Stimulated activated CD4-positive, alpha-beta T cell treated with anti-CD3 and anti-CD28 coated beads, Interleukin-1b, Interleukin-23, amount 100 ng/mL, for 48 hours (primary cell): Measurements from ENCODE around the gene FOXO3.
"Not testable (repeated sequence)": the region's sequence is repeated elsewhere in the genome, so short reads cannot be mapped to it uniquely, and the experiment has no call there.

ENCODE experiments used
- DNase-seq: peaks from one replicate; pipeline ENCODE4 v3.0.0-alpha.2; 2020

FOXO3 gene

GRCh38 chr6:108665495-108666196 lies 104.9 kb downstream of the FOXO3 start:
- peak; percentile 8 for DNase-seq

DNA sequence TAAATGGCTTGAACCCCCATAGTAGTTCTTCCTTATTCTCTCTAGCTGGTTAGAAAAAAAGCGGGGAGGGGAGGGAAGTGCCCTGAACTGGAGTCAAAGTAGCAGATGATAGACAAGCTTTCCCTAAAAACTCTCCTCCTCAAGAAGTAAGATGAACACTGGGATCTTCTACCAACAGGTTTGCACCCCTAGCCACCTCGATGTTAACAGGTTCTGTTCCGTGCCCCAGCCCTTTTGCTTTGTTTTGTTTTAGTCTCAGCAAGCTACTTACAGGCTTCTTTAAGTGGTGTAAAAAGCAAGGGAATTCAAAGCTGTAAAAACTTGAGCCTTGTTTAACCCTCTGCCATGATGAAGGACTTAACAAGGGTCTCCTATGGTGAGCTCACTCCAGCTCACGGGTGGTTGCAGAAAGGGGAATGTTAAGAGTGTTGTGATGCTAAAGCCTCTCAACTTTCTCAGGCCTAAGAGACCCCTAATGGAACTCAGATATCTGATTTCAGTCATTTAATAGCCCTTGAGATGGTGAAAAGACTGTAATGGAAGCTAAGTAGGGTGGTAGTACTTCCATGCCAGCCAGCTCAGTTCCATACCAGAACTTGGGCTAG lies 106.0 kb downstream of the FOXO3 start:
- DNase-seq = no peak

- DNase-seq = no peak
These were observed 107.3 kb downstream of the FOXO3 start for GRCh38 chr6:108667993-108668392.

GRCh38 chr6:108669673-108670072 lies 109.0 kb downstream of the FOXO3 start:
- no peak for DNase-seq

DNA sequence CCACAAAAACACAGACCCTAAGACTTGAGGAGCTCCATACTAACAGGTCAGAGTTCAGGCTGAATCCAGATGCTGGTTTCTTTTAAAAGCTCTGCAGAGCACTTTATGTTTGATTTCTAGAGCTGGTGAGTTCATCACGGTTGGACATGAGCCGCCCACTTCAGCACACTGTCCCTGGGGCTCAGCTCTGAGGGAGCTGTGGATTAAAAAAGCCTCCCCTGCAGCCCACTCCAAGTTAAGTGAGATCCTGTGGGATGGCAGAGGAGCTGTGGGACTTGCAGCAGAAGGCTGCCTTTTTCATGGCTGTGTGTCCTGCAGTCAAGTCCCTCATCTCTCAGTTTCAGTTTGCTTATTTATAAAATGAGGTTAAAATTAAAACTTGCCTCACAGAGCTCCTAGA lies 110.5 kb downstream of the FOXO3 start:
- DNase-seq = no peak

DNA sequence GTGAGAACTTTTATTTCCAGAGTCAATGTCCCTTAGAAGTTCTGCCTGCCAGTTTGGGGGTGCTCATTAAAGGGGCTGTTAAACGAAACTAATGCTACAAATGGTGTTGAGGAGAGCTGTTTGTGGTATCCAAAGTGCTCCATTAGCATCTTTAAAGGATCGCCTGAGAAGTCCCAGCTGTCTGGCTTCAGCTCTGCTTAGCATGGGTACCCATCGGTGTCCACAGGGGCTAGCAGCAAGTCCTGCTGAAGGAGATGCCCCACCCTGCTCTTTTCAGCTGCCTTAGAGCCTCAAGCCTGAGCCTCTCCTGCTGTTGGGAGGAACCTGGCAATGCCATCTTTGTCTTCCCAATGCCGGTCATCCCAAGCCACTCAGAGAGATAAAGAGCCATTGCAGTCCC lies 111.1 kb downstream of the FOXO3 start:
- no peak for DNase-seq

GRCh38 chr6:108672641-108673040 lies 111.9 kb downstream of the FOXO3 start:
- DNase-seq = no peak

DNA sequence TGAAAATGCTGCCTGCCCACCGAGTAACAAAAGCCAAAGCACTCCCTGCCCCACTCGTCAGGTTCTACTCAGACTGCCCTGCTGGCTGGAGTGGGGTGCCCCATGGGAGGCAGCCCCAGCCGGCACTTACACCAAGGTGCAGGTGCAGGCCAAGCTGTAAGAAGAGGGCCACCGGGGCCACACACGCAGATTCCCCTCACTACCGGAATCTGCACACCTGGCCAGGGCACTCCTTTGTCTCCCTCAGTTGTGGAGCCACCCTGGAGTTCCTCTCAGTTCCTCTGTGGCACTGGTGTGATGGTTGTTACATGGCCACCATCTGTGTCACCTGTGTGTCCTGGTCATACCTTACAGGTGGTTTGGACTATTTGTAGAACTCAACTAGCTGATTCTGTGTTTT lies 112.4 kb downstream of the FOXO3 start:
- no peak for DNase-seq

GRCh38 chr6:108673602-108674001 lies 112.9 kb downstream of the FOXO3 start:
- no peak for DNase-seq

DNA sequence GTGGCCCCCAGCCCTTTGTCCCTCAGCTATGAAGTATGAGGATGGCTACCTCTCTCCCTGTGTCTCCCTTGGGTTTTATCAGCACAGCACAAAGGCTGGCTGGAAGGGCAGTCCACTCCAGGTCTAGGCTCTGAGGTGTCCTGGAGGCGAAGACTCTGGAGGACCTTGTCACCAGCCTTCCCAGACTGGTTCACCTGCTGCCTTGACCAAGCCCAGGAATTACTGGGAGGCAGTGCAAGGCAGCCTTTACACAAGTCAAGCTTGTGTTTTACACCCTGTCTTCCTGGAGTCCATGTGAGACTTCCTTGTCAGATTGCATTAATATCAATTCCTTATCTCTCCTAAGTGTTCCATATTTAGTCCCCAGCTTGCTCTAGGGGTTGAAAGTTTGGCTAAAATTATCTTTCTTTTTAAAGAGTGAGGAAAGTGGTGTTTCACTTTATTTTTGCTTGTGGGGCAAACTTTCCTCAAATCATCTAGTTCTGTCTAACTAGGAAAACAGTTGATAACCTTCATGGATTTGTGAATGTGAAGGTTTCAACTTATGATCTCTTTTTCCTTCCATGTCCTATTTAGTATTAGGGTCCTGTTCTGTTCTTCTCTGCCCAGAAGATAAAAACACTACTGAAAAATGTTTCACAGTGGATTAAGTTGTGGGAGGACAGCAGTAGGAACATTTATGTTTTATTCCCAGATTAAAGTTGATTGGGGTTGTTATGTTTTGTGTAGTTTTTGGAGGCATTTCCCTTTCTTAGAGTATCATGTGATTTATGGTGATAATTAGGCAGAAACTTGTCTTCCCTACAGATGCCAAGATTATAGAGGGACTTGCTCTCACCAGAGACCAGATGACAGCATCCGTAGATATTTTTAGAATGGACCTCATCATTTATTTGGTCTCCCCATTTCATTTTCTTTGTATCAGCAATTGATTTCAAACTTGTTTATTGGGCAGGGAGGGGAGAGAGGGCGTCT lies 114.8 kb downstream of the FOXO3 start:
- DNase-seq = no peak

- no peak for DNase-seq
These were observed 115.8 kb downstream of the FOXO3 start for GRCh38 chr6:108676555-108676954.

DNA sequence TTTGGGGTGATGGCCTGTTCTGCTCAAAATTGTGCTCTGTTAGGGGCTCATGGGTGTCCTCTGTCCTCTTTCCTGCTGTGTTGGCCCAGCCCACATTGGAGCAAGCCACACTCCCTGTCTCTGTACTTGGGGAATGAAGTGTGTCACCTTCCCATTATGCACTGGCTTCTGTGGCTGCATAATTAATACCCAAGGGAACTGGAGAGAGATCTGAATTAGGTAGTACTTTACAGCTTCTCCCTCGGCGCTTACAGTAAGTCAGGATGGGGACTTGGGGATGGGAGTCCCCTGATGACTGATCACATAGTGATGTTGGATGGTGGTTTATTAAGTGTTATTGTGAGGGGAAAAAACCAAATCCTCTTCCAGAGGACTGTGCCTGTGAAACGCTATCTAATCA lies 116.6 kb downstream of the FOXO3 start:
- no peak for DNase-seq

- DNase-seq = no peak
These were observed 117.2 kb downstream of the FOXO3 start for GRCh38 chr6:108677894-108678293.

DNA sequence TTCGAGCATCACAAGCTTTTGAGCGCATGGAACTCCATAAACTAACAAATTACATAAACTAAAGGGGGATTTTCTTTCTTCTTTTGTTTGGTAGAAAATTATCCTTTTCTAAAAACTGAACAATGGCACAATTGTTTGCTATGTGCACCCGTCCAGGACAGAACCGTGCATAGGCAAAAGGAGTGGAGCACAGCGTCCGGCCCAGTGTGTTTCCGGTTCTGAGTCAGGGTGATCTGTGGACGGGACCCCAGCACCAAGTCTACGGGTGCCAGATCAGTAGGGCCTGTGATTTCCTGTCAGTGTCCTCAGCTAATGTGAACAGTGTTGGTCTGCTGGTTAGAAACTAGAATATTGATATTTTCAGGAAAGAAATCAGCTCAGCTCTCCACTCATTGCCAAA lies 119.6 kb downstream of the FOXO3 start:
- not testable (repeated sequence) for DNase-seq

GRCh38 chr6:108681721-108682120 lies 121.0 kb downstream of the FOXO3 start:
- DNase-seq = not testable (repeated sequence)

DNA sequence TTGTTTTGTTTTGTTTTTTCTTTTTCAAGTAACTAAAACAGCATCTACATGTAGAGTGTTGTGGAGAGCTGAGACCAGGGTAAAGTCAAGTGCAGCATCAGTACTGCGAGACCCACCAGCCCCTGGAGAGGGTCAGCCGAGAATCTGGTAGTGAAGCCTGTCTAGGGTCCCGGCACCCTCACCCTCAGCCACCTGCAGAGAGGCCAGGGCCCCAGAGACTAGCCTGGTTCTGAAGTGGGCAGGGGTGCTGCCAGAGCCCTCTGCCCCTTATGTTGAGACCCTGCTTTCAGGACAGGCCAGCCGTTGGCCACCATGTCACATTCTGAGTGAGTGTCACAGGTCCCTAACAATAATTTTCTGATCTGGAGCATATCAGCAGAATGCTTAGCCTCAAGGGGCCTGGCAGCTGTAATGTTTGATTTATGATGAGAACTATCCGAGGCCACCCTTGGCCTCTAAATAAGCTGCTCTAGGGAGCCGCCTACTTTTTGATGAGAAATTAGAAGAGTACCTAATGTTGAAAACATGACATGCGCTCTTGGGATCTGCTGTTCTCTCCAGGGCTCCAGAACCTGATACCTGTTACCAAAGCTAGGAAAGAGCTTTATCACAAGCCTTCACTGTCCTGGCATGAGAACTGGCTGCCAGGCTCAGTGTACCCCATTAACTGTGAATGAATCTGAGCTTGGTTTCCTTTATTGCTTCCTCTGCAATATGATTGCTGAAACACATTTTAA lies 121.8 kb downstream of the FOXO3 start:
- not testable (repeated sequence) for DNase-seq

DNA sequence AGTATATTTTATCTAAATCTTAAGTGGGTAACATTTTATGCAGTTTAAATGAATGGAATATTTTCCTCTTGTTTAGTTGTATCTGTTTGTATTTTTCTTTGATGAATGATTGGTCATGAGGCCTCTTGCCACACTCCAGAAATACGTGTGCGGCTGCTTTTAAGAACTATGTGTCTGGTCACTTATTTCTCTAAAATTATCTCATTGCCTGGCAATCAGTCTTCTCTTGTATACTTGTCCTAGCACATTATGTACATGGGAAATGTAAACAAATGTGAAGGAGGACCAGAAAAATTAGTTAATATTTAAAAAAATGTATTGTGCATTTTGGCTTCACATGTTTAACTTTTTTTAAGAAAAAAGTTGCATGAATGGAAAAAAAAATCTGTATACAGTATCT lies 123.3 kb downstream of the FOXO3 start:
- DNase-seq = not testable (repeated sequence)

DNA sequence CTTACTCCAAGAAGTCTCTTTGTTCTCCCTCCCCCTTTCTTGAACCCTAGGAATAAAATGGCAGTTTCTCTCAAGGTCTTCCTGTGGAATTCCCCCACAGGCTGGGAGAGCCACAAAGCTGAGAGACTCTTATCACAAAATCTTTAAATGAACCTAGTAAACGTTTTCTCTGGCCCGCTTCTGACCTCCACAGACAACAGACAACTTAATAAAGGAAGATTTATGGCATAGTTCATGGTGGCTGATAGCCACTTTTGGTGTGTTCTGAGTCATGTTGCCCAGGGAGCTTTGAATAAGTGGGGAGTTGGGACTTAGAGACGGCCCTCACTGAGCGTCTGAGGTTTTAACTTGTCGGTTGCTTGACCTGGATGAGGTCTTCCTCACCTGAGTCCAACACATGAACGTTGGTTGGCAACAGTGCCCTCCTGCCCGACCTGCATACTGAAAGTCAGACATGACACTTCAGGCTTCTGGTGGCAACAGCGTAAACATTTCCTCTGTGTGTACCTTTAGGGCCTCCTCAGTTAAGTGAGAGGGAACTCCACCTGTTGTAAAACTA lies 124.1 kb downstream of the FOXO3 start:
- no peak for DNase-seq

DNA sequence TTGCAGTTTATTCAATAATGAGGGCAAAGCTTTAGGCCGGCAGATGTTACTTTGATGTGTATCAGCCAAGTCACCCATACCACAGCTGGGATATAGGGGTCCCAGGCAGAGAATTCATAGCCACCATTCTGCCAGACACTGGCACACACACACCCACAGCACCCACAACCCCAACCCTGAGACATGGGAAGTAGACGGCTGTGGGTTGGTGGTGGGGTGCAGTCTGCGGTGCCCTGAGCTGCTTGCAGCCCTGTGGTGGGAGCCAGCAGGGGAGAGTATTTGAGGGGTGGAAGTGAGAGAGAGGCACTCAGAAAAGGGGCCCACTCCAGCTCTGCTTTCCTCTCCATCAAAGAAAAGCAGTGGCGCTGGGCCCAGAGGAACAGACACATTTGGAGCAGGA lies 125.3 kb downstream of the FOXO3 start:
- no peak for DNase-seq

- no peak for DNase-seq
These were observed 126.2 kb downstream of the FOXO3 start for GRCh38 chr6:108686896-108687295.

- DNase-seq = no peak
These were observed 127.2 kb downstream of the FOXO3 start for GRCh38 chr6:108687921-108688320.
